Lung (tissue), 12 donors: Measurements from ENCODE around the gene SLC37A1. TPM values are rescaled to one million over a fixed set of nuclear protein-coding genes. Genes with fewer than 3 reads are reported as not detected.

Experiments used
- ATAC-seq: fragments of 200-7000 bp; cut with Tn5 transposase; one replicate; pipeline ENCODE4 v1.9.1; 2020; ENCODE audit warnings: moderate number of reproducible peaks; ENCODE audit not compliant: insufficient read depth, low FRiP score
- DNase-seq, 3 donors: peaks; one replicate each; pipeline ENCODE4 v3.0.0-alpha.2; 2013 to 2017
- H3K27ac ChIP-seq, 2 donors: one replicate each; pipeline ENCODE4 v1.5.1; 2013; ENCODE audit warnings: mild to moderate bottlenecking in 2 of 2, moderate library complexity in 2 of 2, control low read depth in 1 of 2, inconsistent platforms in 1 of 2, low read depth in 1 of 2, low read length in 1 of 2
- H3K27me3 ChIP-seq, 3 donors: one replicate each; pipeline ENCODE4 v1.5.1; 2013; ENCODE audit warnings: low read length in 2 of 3; ENCODE audit not compliant: control insufficient read depth in 3 of 3, insufficient read depth in 3 of 3
- H3K36me3 ChIP-seq, 4 donors: one replicate each; pipeline ENCODE4 v1.5.1; 2013; ENCODE audit warnings: low read length in 4 of 4, mild to moderate bottlenecking in 1 of 4, moderate library complexity in 1 of 4; ENCODE audit not compliant: control insufficient read depth in 4 of 4, insufficient read depth in 4 of 4
- H3K4me1 ChIP-seq, 5 donors: one replicate each; pipeline ENCODE4 v1.5.1; 2013; ENCODE audit warnings: low read length in 5 of 5, mild to moderate bottlenecking in 2 of 5, moderate library complexity in 1 of 5; ENCODE audit not compliant: control insufficient read depth in 5 of 5, insufficient read depth in 5 of 5
- H3K4me3 ChIP-seq: one replicate; pipeline ENCODE4 v1.5.1; 2013; ENCODE audit warnings: mild to moderate bottlenecking, control low read depth, moderate library complexity
- H3K9ac ChIP-seq, 2 donors: one replicate each; pipeline ENCODE4 v1.5.1; 2013; ENCODE audit warnings: low read length in 2 of 2, control low read depth in 1 of 2; ENCODE audit not compliant: insufficient read depth in 1 of 2
- H3K9me3 ChIP-seq, 4 donors: one replicate each; pipeline ENCODE4 v1.5.1; 2013; ENCODE audit warnings: low read length in 3 of 4, mild to moderate bottlenecking in 1 of 4, moderate library complexity in 1 of 4; ENCODE audit not compliant: control insufficient read depth in 4 of 4, insufficient read depth in 3 of 4
- WGBS, 2 donors: extraction: QIAGEN DNeasy Blood & Tissue Kit; methylation state at CpG; one replicate each; pipeline ENCODE4 v1.1.7; 2013; 5-methylcytosine and 5-hydroxymethylcytosine counted together
- polyA plus RNA-seq, 2 donors: library from polyadenylated mRNA; stranded (reverse); fragments of 200-250 nt; gene quantifications; one replicate each; pipeline ENCODE4 v1.2.1, GENCODE V29; 2013
- total RNA-seq, 2 donors: library from RNA; depleted of rRNA in 1 of 2; stranded (reverse); fragments of >200 nt in 1 of 2; gene quantifications; one replicate each; pipeline ENCODE4 v1.2.1, GENCODE V29; 2014 to 2021
- TF ChIP-seq, protein P1 (sequence below): IDR thresholded peaks from 2 replicates; pipeline ENCODE4 v1.5.1; 2012; ENCODE audit warnings: mild to moderate bottlenecking; ENCODE audit errors: control extremely low read depth, extremely low read depth
- donor health status: control.
- donor health status: control.
- donor health status: Bipolar disorder and iron deficiency.
- donor health status: healthy.
- donor health status: DM: yes; HTN: yes; CAD: no.

Gene SLC37A1
- total and polyA plus RNA-seq, 4 donors, result 13.3 to 29.5 (median 19.6) TPM

DNA sequence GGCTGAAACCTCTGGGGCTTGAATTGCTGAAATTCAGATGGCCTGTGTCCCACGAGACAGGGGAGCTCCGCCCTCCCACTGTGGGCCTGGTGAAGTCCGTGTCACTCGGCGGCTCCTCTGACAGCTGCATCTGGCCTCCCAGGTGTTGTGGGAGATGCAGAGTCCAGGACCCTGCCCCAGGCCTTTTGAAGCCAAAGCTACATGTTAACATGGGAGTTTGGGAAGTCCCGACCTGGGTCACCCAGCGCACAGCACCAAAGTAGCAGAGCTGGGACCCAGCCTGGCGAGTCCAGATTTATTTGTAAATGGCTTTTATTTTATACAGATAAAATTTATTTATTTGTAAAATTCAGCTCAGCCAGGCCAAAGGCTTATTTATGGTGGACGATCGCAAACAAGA lies 28.9 kb downstream of the SLC37A1 start:
- Histone ChIP-seq H3K4me3 (no peak overlapping the region), H3K36me3 (peaks cover 0 to 53% (median 0%) of the 10 kb centered on the region in 4 donors), H3K4me1 (no peaks in the 10 kb centered on the region), H3K9ac (no peak overlapping the region), H3K27me3 (no peaks in the 10 kb centered on the region), H3K27ac (no peak overlapping the region), H3K9me3 (no peaks in the 10 kb centered on the region)
- WGBS, 2 donors, result 90 to 94% methylated on average over 10 of the region's 10 CpGs
- TF ChIP-seq, protein P1, sequence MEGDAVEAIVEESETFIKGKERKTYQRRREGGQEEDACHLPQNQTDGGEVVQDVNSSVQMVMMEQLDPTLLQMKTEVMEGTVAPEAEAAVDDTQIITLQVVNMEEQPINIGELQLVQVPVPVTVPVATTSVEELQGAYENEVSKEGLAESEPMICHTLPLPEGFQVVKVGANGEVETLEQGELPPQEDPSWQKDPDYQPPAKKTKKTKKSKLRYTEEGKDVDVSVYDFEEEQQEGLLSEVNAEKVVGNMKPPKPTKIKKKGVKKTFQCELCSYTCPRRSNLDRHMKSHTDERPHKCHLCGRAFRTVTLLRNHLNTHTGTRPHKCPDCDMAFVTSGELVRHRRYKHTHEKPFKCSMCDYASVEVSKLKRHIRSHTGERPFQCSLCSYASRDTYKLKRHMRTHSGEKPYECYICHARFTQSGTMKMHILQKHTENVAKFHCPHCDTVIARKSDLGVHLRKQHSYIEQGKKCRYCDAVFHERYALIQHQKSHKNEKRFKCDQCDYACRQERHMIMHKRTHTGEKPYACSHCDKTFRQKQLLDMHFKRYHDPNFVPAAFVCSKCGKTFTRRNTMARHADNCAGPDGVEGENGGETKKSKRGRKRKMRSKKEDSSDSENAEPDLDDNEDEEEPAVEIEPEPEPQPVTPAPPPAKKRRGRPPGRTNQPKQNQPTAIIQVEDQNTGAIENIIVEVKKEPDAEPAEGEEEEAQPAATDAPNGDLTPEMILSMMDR, result no peak
- DNase-seq (no peak), ATAC-seq (no peak)

DNA sequence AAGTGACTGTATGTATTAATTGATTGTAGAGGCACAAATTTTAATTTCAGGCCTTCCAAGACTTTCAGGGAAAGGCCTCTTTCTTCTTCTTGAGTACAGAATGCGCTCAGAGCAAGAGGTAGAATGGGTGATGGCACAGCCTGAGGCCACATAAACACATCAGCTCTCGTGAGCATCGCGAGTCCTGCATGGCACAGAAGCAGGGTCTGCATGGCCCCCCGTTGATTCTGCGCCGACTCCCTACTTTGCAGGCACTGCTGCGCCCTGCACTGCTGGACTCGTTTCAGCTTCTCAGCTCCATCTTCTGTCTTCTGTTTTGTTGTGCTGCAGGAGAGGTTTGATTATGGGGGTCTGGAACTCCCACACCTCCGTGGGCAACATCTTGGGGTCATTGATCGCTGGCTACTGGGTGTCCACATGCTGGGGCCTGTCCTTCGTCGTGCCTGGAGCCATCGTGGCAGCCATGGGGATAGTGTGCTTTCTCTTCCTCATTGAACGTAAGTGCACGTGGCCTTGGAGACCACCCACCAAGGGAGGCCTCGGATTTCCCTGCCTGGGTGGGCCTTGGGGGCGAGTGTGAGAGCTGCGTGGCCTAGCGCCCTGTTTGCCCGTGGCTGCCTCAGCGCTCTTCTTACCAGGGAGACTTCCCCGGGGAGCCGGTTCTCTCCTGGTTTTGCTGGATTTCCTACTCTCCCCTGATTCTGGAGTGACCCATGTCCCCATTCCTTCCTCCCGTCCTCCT lies 29.6 kb downstream of the SLC37A1 start:
- ATAC-seq (no peak), DNase-seq (no peak)
- Histone ChIP-seq H3K4me3 (no peak overlapping the region), H3K27ac (no peak overlapping the region), H3K9me3 (no peaks in the 10 kb centered on the region), H3K27me3 (no peaks in the 10 kb centered on the region), H3K36me3 (peaks cover 0 to 60% (median 0%) of the 10 kb centered on the region in 4 donors), H3K9ac (no peak overlapping the region), H3K4me1 (no peaks in the 10 kb centered on the region)
- 93 to 94% methylated on average over 25 of the region's 25 CpGs for WGBS, 2 donors
- TF ChIP-seq, protein P1, result no peak

DNA sequence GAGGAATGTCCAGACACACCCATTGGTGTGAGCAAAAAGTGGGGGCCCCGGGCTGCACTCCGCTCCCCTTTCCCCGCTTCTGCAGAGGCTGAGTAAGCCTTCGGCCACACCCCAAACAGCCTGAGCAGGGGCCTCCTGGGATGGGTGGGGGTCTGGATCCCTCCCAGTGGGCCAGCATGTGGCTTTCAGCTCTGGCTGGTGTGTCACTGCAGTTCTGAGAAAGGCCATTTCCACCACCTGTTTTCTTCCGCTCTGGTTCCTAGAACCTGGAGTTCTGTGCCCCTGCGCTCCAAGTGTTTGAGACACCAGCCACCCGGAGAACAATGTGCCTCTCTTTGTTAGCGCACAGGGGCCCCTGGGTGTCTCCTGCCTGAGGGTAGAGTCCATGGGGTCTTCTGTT lies 30.9 kb downstream of the SLC37A1 start:
- TF ChIP-seq, protein P1, result no peak
- WGBS, 2 donors, result 95 to 97% methylated on average over 8 of the region's 8 CpGs
- no peak overlapping the region for H3K27ac ChIP-seq
- ATAC-seq (no peak), DNase-seq (no peak)
- H3K36me3 ChIP-seq, result peaks cover 0 to 65% (median 0%) of the 10 kb centered on the region in 4 donors
- H3K4me3 ChIP-seq, result no peak overlapping the region
- no peaks in the 10 kb centered on the region for H3K4me1 ChIP-seq
- no peaks in the 10 kb centered on the region for H3K9me3 ChIP-seq
- H3K9ac ChIP-seq, result no peak overlapping the region
- H3K27me3 ChIP-seq, result no peaks in the 10 kb centered on the region
